Gastroesophageal sphincter (tissue), 3 donors: ENCODE measurements around the gene KCND2.

ENCODE experiments used
- CTCF ChIP-seq, 4 experiments: fragments of 200-600 bp in 2 of 4; fragments of 450-650 bp in 2 of 4; sonication (generic) in 1 of 4; IDR thresholded peaks; one replicate each; pipeline ENCODE4 v1.5.1; 2017 to 2019; ENCODE audit warnings: antibody characterized with exemption in 4 of 4, mild to moderate bottlenecking in 2 of 4, moderate library complexity in 2 of 4
- EP300 ChIP-seq: sonication (generic); formaldehyde crosslinking; IDR thresholded peaks from one replicate; pipeline ENCODE4 v1.6.1; 2017; ENCODE audit warnings: antibody characterized with exemption, mild to moderate bottlenecking
- POLR2A ChIP-seq, 2 donors: fragments of 450-650 bp; IDR thresholded peaks; one replicate each; pipeline ENCODE4 v1.6.1; 2017; ENCODE audit warnings: antibody characterized with exemption in 2 of 2, mild to moderate bottlenecking in 2 of 2, moderate library complexity in 1 of 2
- POLR2AphosphoS5 ChIP-seq: sonication (generic); formaldehyde crosslinking; IDR thresholded peaks from one replicate; pipeline ENCODE4 v1.6.1; 2017; ENCODE audit warnings: antibody characterized with exemption

- TF ChIP-seq CTCF (IDR thresholded peaks at IDR 0.05) (no peak), POLR2A (IDR thresholded peaks at IDR 0.05) (no peak), POLR2AphosphoS5 (no peak), EP300 (no peak)
Observed at GRCh38 chr7:120407010-120407409, 134.0 kb downstream of the KCND2 start.
